PC-9 (cell line): ENCODE data around the gene ZNF839.

Source experiments
- EZH2 ChIP-seq: fragments of 200-600 bp; sonication (generic); IDR thresholded peaks from 2 replicates; pipeline ENCODE4 v1.8.0; 2017; ENCODE audit warnings: antibody characterized with exemption, low read depth
- TF ChIP-seq, protein P1 (sequence below): fragments of 200-600 bp; sonication (generic); conservative IDR thresholded peaks from 2 replicates; pipeline ENCODE4 v1.6.1; 2017; ENCODE audit warnings: mixed run types, antibody characterized with exemption, mild to moderate bottlenecking, moderate library complexity

DNA sequence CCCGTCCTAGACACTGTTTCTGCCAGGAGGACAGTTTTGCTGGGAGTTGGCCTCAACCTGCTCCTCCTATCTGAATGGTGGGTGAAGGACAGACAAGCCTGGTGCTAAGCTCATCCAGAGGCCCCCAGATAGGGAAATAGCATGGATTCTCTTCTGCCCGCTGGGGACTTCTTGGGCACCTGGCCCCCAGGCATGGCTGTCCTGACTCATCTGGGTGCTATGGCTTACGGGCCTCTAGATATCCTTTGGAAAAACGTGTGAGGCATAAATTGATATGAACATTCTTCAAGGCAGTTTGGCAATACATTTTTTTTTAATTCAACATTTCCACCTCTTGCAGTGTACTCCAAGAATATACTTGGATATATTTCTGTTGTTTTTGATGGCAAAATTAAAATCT lies 51.8 kb downstream of the ZNF839 start:
- TF ChIP-seq, protein P1, sequence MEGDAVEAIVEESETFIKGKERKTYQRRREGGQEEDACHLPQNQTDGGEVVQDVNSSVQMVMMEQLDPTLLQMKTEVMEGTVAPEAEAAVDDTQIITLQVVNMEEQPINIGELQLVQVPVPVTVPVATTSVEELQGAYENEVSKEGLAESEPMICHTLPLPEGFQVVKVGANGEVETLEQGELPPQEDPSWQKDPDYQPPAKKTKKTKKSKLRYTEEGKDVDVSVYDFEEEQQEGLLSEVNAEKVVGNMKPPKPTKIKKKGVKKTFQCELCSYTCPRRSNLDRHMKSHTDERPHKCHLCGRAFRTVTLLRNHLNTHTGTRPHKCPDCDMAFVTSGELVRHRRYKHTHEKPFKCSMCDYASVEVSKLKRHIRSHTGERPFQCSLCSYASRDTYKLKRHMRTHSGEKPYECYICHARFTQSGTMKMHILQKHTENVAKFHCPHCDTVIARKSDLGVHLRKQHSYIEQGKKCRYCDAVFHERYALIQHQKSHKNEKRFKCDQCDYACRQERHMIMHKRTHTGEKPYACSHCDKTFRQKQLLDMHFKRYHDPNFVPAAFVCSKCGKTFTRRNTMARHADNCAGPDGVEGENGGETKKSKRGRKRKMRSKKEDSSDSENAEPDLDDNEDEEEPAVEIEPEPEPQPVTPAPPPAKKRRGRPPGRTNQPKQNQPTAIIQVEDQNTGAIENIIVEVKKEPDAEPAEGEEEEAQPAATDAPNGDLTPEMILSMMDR: no peak
- no peak for TF ChIP-seq EZH2
